GM19324 (cell line): ENCODE measurements around the gene H2AZ1.

Experiments
- ATAC-seq: cut with Tn5 transposase; IDR thresholded peaks from one replicate; pipeline ENCODE4 v1.9.1; 2021; ENCODE audit warnings: mild to moderate bottlenecking, moderate library complexity; ENCODE audit not compliant: unreplicated experiment, low FRiP score

Gene H2AZ1

DNA sequence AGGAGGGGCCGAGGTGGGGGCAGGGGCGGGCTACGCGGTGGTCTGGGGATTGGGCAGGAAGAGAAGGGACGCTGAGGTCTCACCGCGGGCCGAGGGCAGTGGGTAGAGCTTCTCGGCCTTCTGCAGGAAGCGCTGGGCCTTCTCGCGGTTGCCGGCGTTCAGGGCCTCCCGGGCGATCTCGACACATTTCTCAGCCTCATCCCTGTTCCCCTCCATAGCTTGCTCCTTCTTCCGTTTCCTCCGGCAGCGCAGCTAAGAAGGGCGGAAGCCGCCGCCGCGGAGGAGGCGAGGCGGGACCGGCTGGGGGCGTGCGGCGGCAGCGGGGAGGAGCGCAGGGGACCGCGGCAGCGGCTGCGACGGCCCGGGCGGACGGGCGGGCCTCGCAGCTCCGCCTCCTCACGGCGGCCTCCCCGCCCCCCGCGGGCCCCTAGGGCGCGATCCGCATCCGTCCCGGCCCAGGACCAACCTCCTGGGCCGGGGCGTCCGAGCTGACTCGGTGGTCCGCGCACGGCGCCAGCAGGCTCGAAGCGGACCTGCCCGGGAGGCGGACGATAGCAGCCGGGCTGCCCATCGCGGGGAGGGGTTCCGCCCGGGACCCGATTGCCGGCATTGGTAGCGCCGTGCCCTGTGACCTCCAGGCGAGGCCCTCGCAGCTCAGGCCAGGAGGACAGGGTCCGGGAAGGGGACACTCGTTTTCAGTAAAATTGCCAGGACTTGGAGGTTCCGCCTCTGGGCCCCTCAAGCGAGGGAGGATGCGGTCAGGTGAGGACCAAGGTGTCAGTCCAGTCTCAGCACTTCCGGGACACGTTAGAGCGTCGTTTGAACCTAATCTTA, 3.5 kb downstream of the H2AZ1 start, which contains the start of gene DNAJB14:
TSS of gene DNAJB14 (minus strand) at position 263 of the 834 bp plus-strand sequence. CDS start at position 216, 47 bp downstream.
- peak; percentile 52 for ATAC-seq

DNA sequence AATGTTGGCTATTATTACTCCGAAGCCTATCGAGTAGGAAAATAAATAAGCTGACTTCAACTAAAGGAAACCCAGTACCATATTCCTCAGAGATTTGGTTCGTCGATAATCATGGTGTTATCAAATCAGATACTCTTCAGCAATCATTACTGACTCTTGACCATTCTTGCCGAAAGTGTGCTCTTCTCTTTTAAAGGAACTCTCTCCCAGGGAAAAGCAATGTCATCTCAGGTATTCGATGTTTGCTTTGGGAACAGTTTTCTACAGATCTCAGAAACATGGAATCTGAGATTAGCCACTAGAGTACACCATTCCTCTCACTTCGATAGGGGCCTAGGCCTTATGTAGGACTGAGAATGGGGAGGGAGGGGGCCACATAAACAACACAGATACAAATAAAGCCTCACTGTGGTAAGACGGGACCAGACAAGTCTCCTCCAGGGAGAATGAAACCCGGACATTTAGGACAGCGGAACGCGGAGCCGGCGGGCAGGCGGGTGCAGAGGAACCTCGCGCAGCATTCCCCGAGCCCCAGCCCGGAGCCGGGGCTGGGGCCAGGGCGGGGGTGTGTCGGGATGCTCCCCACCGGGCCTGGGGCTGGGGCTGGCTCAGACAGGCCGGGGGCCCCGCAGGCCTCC, 4.2 kb downstream of the H2AZ1 start:
- peak; percentile 1 for ATAC-seq

DNA sequence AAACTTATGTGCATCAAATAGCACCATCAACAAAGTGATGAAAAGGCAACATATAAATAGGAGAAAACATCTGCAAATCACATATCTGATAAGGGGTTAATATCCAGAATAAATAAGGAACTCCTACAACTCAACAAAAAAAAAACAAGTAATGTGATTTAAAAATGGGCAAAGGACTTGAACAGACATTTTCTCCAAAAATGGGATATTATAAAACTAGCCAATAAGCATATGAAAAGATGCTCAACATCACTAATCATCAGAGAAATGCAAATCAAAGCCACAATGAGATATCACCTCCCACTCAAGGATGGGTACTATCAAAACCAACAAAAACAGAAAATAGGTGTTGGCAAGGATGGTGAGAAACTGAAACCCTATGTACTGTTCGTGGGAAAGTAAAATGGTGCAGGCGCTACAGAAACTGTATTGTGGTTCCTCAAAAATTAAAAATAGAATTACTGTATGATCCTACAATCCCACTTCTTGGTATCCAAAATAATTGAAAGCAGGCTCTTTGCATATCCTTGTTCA, 6.1 kb downstream of the H2AZ1 start:
- no peak for ATAC-seq

DNA sequence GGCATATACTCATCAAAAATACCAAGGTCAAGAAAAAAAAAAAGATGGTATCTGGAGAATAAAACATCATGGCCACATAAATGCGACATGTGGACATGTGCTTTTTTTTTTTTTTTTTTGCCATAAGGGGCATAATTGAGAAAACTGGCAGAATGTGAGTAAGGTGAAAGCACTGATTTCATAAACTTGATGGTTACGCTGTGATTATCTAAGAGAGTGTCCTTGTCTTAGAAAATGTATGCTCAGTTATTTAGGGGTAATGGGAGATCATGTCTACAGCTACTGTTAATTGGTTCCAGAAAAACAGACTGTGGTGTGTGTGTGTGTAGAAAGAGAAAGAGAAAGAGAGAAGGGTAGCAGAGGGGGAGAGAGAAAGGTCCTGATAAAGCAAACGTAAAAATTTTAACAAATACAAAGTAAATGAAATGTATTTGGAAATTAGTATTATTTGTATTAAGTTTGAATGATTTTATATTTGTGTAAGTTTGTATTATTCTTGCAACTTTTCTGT, 11.8 kb downstream of the H2AZ1 start:
- no peak for ATAC-seq

DNA sequence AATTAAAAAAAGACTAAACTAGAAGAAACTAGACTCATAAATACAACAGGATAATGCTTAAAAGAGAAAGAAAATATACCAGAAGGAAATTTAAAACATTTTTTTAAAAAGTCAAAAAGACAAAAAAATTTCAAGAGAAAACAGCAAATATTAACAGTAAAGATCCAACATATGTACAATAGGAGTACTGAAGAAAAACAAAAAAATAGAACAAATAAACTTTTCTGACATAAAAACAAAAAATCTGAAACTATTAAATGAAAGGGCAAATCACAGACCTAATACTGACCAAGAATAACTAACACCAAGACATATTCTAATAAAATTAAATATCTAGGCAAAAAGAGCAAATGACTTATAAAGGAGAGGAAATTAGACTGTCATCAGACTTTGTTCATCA, 15.2 kb downstream of the H2AZ1 start:
- no peak for ATAC-seq

DNA sequence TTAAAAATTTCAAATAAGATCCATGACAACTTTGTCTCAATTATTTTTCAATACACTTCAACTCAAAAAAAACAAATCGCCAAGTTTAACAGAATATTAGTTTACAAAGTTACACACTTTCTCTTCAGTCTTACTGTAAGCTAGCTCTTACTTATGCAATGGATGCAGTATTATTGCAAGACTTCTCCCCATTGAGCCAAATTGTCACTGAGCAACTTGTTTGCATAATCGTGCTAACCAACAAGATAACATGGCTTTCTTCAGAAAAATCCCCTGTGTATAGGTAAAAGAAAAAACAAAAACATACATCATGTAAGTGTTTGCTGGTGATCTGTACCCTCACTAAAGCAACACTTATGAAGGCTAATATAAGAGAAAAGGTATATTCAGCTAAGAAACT, 22.5 kb downstream of the H2AZ1 start:
- no peak for ATAC-seq

DNA sequence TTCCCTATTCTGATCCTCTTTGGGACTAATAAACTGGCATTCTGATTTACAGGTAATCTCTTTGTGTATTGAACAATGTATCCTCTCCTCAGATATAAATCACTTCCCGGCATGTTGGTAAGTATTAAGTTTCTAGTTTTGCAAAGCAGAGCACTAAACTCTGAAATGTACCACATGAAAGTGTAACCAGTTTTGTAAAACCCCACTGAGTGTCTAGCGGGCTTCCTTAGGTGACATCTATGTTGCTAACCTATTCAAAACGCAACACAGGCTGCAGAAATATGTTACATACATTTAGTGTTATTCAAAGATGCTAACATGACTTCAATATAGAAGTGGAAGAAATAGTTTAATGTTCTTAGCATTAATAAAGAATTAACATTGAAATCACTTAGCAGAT, 28.9 kb downstream of the H2AZ1 start:
- no peak for ATAC-seq

DNA sequence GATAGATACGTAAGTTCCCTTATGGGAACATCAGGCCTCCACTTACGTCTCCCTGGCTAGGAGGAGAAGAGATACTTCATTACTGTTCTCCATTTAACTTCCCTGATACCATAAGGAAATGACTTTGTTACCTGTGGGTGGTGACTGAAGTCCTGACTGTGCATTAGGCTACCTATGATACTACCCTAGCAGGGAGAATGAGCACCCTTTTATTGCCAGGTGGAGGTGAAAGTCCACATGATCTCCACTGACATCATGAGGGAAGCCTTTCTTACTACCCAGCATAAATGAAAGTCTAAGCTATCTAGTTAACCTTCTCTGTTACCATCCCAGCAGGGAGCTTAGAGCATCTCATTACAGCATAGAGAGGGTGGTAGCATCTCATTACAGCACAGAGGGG, 31.4 kb downstream of the H2AZ1 start:
- ATAC-seq: no peak

DNA sequence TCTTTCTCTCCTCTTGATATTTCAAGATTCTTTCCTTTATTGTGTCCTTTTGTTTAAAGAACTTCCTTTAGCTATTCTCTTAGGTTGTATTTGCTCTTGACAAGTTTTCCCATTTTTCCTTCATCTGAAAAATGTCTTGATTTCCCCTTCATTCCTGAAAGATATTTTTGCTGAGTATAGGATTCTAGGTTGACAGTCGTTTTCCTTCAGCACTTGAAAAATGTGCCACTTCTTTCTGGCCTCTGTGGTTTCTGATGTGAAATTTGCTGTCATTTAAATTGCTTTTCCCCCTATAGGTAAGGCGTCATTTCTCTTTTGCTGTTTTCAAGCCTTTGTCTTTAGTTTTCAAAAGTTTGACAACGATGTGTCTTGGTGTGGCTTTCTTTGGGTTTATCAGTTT, 32.5 kb downstream of the H2AZ1 start:
- no peak for ATAC-seq

DNA sequence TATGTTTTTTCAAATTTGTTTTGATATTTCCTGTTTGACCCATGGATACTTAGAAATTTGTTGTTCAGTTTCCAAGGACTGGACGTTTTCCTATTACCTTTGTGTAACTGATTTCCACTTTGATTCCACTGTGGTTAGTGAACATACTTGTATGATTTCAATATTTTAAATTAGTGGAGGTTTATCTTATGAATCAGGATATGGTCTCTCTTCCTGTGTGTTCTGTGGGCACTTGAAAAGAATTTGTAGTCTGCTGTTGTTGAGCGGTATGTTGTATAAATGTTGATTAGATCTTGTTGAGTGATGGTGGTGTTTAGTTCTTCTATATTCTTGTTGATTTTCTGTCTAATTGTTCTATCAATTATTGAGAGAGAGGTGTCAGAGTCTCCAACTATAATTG, 34.6 kb downstream of the H2AZ1 start:
- ATAC-seq: no peak
